Fibroblast of lung (primary cell): Measurements from ENCODE around the gene MYEF2. TPM values are rescaled to one million over a fixed set of nuclear protein-coding genes. Genes with fewer than 3 reads are reported as not detected.

Experiments used
- DNase-seq, 2 donors: peaks; one replicate each; pipeline versions ENCODE4 v3.0.0 to v3.0.0-alpha.2; 2010; ENCODE audit warnings: low read depth in 2 of 2
- H2AFZ ChIP-seq: 2 replicates; pipeline ENCODE4 v1.5.1; 2012; ENCODE audit warnings: low read length, control low read depth, inconsistent platforms
- H3K27ac ChIP-seq: 2 replicates; pipeline ENCODE4 v1.5.1; 2011; ENCODE audit warnings: low read length, control low read depth; ENCODE audit not compliant: insufficient read depth
- H3K27me3 ChIP-seq: 2 replicates; pipeline ENCODE4 v1.5.1; 2011; ENCODE audit warnings: mild to moderate bottlenecking, low read length; ENCODE audit not compliant: control insufficient read depth, insufficient read depth
- H3K36me3 ChIP-seq: 2 replicates; pipeline ENCODE4 v1.5.1; 2011; ENCODE audit warnings: low read length; ENCODE audit not compliant: control insufficient read depth, insufficient read depth
- H3K4me1 ChIP-seq: 2 replicates; pipeline ENCODE4 v1.5.1; 2011; ENCODE audit warnings: low read length; ENCODE audit not compliant: control insufficient read depth, insufficient read depth; ENCODE audit errors: extremely low read depth
- H3K4me2 ChIP-seq: 2 replicates; pipeline ENCODE4 v1.5.1; 2011; ENCODE audit warnings: low read length, control low read depth; ENCODE audit not compliant: insufficient read depth; ENCODE audit errors: extremely low read depth
- H3K4me3 ChIP-seq, 4 experiments: fragments of 200-600 bp in 1 of 4; sonication (generic) in 1 of 4; replicated peaks in 1 of 4; 2 replicates each; pipeline ENCODE4 v1.5.1; 2011 to 2016; ENCODE audit warnings: low read length in 4 of 4, low read depth in 3 of 4, mild to moderate bottlenecking in 3 of 4, control low read depth in 2 of 4, inconsistent platforms in 1 of 4, mixed read lengths in 1 of 4; ENCODE audit not compliant: insufficient read depth in 1 of 4; ENCODE audit errors: control extremely low read depth in 1 of 4
- H3K79me2 ChIP-seq: 2 replicates; pipeline ENCODE4 v1.5.1; 2012; ENCODE audit warnings: mild to moderate bottlenecking, low read length, inconsistent platforms; ENCODE audit not compliant: control insufficient read depth, insufficient read depth
- H3K9ac ChIP-seq: 2 replicates; pipeline ENCODE4 v1.5.1; 2011; ENCODE audit warnings: mild to moderate bottlenecking, low read length, control low read depth; ENCODE audit not compliant: insufficient read depth
- H3K9me3 ChIP-seq: 2 replicates; pipeline ENCODE4 v1.5.1; 2012; ENCODE audit warnings: low read depth, low read length; ENCODE audit not compliant: control insufficient read depth, insufficient read depth
- H4K20me1 ChIP-seq: 2 replicates; pipeline ENCODE4 v1.5.1; 2011; ENCODE audit warnings: low read length; ENCODE audit not compliant: control insufficient read depth, insufficient read depth; ENCODE audit errors: extremely low read depth
- CTCF ChIP-seq, 2 donors: IDR thresholded peaks in 1 of 2; conservative IDR thresholded peaks in 1 of 2; 1 replicate in 1 of 2; 2 replicates in 1 of 2; pipeline ENCODE4 v1.5.1; 2011 to 2012; ENCODE audit warnings: low read length in 2 of 2, control low read depth in 1 of 2, inconsistent platforms in 1 of 2, low read depth in 1 of 2, mild to moderate bottlenecking in 1 of 2
- EZH2 ChIP-seq: IDR thresholded peaks from 2 replicates; pipeline ENCODE4 v1.5.1; 2012; ENCODE audit warnings: low read length, control low read depth, mild to moderate bottlenecking; ENCODE audit errors: missing control alignments
- polyA plus RNA-seq, 2 donors: library from polyadenylated mRNA; depleted of rRNA in 1 of 2; stranded (reverse) in 1 of 2; unstranded in 1 of 2; fragments of >200 nt; gene quantifications; 2 replicates each; pipeline ENCODE4 v1.2.1, GENCODE V29; 2011 to 2012; ENCODE audit warnings: missing spikeins in 1 of 2
- total RNA-seq: library from RNA; depleted of rRNA; stranded (reverse); fragments of >200 nt; gene quantifications from 2 replicates; pipeline ENCODE4 v1.2.1, GENCODE V29; 2014

The MYEF2 gene
- total and polyA plus RNA-seq, 2 donors (not counting 1 experiment from before 2014, with no cell fraction given): 5.3 to 13.5 TPM

- Histone ChIP-seq H3K4me2 (no peak overlapping the region), H3K27me3 (peaks cover 2% of the 10 kb centered on the region), H3K79me2 (no peaks in the 10 kb centered on the region), H2AFZ (no peak overlapping the region), H3K4me1 (no peaks in the 10 kb centered on the region), H4K20me1 (no peaks in the 10 kb centered on the region), H3K9ac (no peak overlapping the region), H3K27ac (no peak overlapping the region), H3K4me3 (no peak overlapping the region), H3K36me3 (no peaks in the 10 kb centered on the region), H3K9me3 (no peaks in the 10 kb centered on the region)
- no peak for DNase-seq
- no peak for TF ChIP-seq EZH2
- no peak for TF ChIP-seq CTCF (conservative IDR thresholded peaks at IDR 0.05 in 1 of 2, IDR thresholded peaks at IDR 0.05 in 1 of 2; ENCODE audit: low read depth in 1 of 2, low read length in 2 of 2)
These were observed 68.9 kb downstream of the MYEF2 start for GRCh38 chr15:48109212-48109611.

GRCh38 chr15:48105936-48106335, 72.2 kb downstream of the MYEF2 start:
- no peak for DNase-seq
- Histone ChIP-seq H3K4me1 (no peaks in the 10 kb centered on the region), H4K20me1 (no peaks in the 10 kb centered on the region), H3K36me3 (no peaks in the 10 kb centered on the region), H3K27ac (no peak overlapping the region), H3K9me3 (no peaks in the 10 kb centered on the region), H3K4me2 (no peak overlapping the region), H3K4me3 (no peak overlapping the region), H2AFZ (no peak overlapping the region), H3K27me3 (peaks cover 2% of the 10 kb centered on the region), H3K79me2 (no peaks in the 10 kb centered on the region), H3K9ac (no peak overlapping the region)
- TF ChIP-seq CTCF (conservative IDR thresholded peaks at IDR 0.05 in 1 of 2, IDR thresholded peaks at IDR 0.05 in 1 of 2; ENCODE audit: low read depth in 1 of 2, low read length in 2 of 2): no peak
- no peak for TF ChIP-seq EZH2

- H3K4me3 ChIP-seq: no peak overlapping the region
- H3K36me3 ChIP-seq: no peaks in the 10 kb centered on the region
- no peak overlapping the region for H3K4me2 ChIP-seq
These were observed 74.4 kb downstream of the MYEF2 start for GRCh38 chr15:48103647-48104046.

More at GRCh38 chr15:48103647-48104046, 74.4 kb downstream of the MYEF2 start:
- Histone ChIP-seq H3K27me3 (peaks cover 2% of the 10 kb centered on the region), H4K20me1 (no peaks in the 10 kb centered on the region), H3K27ac (no peak overlapping the region), H2AFZ (no peak overlapping the region), H3K9me3 (no peaks in the 10 kb centered on the region), H3K9ac (no peak overlapping the region), H3K4me1 (no peaks in the 10 kb centered on the region), H3K79me2 (no peaks in the 10 kb centered on the region)
- TF ChIP-seq EZH2: no peak
- TF ChIP-seq CTCF (conservative IDR thresholded peaks at IDR 0.05 in 1 of 2, IDR thresholded peaks at IDR 0.05 in 1 of 2; ENCODE audit: low read depth in 1 of 2, low read length in 2 of 2): no peak
- DNase-seq: no peak
